SKM-1 treated with dmso at 0.1 percent for 144 hours (cell line): Measurements from ENCODE around the gene GABRA5.
A peak's percentile ranks its signal among the peaks of the same experiment; 100 is the strongest.
"Not testable (repeated sequence)": the region's sequence is repeated elsewhere in the genome, so short reads cannot be mapped to it uniquely, and the experiment has no call there.

Experiments used
- DNase-seq: peaks from one replicate; lab custom pipeline; 2025; ENCODE audit not compliant: unreplicated experiment; lab: John Stamatoyannopoulos, UW

The GABRA5 gene

GRCh38 chr15:26866298-26867199 lies at the start of gene GABRA5:
GABRA5 (plus strand) TSS chr15:26867062; CDS start chr15:26869249, 2,187 bp downstream.
- peak; percentile 41 for DNase-seq

GRCh38 chr15:26831191-26831590 lies 35.7 kb upstream of the GABRA5 start:
- not testable (repeated sequence) for DNase-seq

GRCh38 chr15:26831951-26832350 lies 34.9 kb upstream of the GABRA5 start:
- DNase-seq: no peak

DNA sequence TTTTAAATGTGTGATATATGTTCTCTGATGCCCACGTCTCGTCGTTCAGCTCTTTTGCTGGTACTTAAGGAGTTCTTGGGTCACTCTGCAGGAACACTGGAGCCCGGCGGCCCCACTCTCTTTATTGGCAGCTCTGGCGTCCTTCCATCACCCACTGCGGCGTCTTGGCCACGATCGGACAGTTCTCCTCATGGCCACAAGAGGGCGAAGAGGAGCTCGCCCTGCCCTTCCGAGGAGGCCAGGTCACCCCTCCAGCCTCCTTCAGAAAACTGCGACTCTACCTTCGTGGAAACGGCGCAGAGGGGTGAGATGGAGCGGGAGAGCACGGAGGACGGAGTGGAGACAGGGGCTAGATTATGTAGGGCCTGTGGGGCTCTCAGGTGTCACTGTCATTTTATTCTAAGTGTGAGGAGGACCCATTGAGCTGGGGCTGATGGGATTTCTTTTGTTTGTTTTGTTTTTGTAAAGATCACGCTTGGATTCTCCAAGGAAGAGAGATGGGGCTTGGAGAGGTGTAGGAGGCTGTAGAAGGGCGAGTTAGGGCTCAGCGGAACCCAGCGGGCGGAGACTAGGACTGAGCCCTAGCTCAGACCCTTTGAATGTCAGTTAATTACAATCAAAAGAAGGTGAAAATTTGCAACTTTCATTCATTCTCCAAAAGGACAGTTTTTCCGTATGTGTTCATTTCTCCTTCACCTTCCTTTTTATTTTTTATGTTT lies 28.0 kb upstream of the GABRA5 start:
- DNase-seq: no peak

- DNase-seq: no peak
Measured at GRCh38 chr15:26841514-26841913, 25.3 kb upstream of the GABRA5 start.

DNA sequence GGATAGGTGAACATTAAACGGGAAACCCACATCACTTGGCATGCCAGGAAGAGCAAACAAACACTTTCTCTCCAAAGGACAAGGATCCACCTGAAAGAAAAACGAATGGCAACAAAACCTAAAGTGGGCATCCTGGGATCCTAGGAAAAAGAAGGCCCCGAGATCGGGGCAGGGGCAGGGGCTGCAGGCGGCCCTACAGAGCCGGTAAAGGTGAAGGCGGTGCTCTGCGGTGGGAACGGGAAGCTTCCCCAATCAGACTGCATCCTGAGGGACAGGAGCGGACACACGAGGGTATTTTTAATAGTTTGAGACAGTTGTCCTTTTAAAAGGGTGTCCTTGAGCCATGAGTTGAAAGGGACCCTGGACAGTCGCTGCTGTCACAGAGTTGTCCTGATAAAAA lies 24.9 kb upstream of the GABRA5 start:
- no peak for DNase-seq

GRCh38 chr15:26842391-26842790 lies 24.5 kb upstream of the GABRA5 start:
- no peak for DNase-seq

GRCh38 chr15:26844901-26845300 lies 22.0 kb upstream of the GABRA5 start:
- DNase-seq: no peak

DNA sequence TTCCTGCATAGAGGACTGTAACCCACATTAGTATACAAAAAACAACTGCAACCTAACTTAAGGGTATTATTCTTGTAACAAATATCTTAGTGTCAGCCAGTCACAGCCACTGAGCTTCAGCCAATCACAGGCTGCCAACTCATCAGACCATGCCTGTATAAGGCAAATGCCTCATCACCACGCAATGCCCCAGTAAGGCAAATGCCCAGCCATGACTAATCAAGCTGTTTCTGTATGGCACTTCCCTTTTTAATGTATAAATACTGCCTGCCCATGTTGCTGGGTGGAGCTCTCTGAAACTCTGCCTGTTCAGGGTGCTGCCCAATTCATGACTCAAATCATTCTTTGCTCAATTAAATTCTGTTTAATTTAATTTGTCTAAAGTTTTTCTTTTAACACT lies 18.4 kb upstream of the GABRA5 start:
- no peak for DNase-seq

- no peak for DNase-seq
Measured at GRCh38 chr15:26850161-26850560, 16.7 kb upstream of the GABRA5 start.

DNA sequence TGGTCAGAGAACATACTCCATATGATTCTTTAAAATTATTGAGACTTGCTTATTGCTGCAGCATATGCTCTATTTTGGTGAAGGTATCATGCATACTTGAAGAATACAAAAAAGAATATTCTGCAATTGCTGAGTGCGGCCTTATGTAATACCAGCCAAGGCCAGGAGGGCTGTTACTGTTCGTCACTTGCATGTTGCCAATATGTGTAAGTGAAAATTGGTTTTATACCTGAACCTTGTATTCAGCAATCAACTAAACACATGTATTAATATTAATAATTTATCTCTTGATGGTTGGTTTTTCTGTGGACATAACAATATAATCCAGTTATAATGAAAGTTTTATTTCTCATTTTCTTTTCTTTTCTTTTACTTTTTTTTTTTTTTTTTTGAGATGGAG lies 13.9 kb upstream of the GABRA5 start:
- DNase-seq: no peak

DNA sequence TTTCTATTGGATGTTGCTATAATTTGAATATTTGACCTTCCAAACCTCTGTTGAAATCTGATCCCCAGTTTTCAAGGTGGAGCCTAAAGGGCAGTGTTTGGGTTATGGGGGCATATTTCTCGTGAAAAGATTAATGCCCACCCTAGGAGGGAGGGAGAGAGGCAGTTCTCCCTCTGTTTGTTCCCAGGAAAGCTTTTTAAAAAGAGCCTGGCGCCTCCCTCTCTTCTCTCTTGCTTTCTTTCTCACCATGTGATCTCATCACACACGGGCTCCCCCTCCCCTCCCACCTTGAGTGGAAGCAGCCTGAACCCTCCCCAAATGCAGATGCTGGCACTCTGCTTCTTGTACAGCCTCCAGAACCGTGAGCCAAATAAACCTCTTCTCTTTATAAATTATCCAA lies 12.4 kb upstream of the GABRA5 start:
- DNase-seq: no peak

DNA sequence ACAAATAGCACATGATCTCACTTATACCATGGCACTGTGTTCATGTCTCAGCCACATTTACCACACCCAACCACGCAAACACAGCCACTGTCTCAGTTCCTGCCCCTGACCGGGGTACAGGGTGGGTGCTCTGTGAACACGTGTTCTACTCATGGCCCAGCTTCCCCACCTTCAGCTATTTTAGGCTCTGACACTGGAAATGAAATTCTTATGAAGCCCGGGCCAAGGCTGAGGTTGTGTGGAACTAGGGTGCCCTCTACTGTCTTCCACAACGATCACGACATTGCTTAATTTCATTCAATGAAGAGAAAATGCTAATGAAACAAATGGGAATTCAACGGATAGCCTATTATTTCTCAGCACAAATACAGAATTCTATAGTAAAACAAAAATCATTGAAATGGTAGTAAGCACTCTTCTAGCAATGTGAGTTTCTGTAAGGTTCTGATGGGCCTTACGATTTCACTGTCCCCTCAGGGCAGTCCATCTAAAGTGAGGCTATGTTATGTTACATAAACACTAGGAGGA lies 2.1 kb upstream of the GABRA5 start:
- DNase-seq: peak; percentile 16

GRCh38 chr15:26867200-26868007 lies 542 bp downstream of the GABRA5 start:
- DNase-seq: no peak

GRCh38 chr15:26868029-26868685 lies 1.3 kb downstream of the GABRA5 start:
- no peak for DNase-seq

DNA sequence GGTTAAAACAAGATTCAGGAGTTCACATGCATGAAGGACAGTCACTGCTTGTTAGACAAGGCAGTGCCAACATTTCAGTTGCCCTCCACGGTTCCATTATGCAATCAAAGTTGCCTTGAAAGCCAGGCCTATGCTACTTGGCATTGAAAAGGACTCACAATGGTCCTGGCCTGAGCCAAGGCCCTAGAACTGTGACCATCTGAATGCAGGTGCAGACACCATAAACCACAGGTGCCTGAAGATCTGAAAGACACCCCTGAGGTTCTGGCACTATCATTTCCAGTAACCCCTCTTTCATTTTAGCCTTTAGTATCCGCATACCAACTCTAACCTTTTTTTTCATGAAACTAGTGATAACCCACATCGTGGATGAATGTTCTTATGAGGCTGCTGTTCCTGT lies 2.8 kb downstream of the GABRA5 start:
- no peak for DNase-seq

DNA sequence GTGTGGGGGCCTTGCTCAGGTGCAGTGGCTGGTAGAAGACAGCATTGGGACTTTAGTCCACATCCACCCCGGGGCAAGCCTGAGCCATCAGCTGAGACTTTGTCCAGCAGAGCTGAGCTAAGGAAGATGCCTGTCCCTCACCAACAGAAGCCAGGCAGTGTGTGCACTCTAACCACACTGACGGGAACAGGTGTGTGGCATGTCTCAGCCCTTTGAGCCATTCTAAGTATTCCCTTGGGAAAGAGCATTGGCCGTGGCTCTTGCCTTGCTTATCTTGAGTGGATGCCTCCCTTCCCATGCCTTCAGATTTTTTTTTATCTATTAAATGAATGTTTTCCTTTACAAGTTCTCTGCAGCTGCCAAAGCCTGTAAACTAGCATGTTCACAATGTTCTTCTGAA lies 3.5 kb downstream of the GABRA5 start:
- no peak for DNase-seq

DNA sequence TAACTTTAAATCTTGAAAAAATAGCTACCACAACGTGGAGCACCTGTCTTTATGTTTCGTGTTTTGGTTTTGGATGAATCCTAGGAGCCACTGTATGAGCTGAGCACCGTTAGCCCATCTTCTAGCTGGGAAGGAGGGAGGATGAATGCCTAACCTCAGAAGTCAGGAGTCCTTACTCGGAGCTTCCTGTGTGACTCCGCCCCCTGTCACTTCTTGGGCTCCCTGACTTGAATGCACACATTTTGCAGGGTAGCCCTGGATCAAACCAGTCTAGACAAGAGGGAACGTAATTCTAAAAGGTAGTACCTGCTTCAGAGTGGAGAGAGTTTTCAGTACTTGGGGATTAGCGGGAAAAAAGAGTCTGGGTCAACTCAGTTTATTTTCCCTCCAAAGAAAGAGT lies 5.3 kb downstream of the GABRA5 start:
- no peak for DNase-seq

GRCh38 chr15:26873846-26874245 lies 7.0 kb downstream of the GABRA5 start:
- DNase-seq: no peak

GRCh38 chr15:26874774-26875475 lies 8.1 kb downstream of the GABRA5 start:
- DNase-seq: no peak
